Measurements from ENCODE around the gene NRXN3.

The NRXN3 gene

GRCh38 chr14:79699206-79699605 is 1529.0 kb downstream of the NRXN3 start:
- DNase-seq (ENCODE audit: low spot score), result no peak

GRCh38 chr14:79701371-79701770 is 1531.2 kb downstream of the NRXN3 start:
- DNase-seq (ENCODE audit: low spot score), result no peak

GRCh38 chr14:79702197-79702596 is 1532.0 kb downstream of the NRXN3 start:
- DNase-seq (ENCODE audit: low spot score), result no peak

- DNase-seq (ENCODE audit: low spot score), result no peak
These were observed 1533.0 kb downstream of the NRXN3 start for GRCh38 chr14:79703209-79703608.

DNA sequence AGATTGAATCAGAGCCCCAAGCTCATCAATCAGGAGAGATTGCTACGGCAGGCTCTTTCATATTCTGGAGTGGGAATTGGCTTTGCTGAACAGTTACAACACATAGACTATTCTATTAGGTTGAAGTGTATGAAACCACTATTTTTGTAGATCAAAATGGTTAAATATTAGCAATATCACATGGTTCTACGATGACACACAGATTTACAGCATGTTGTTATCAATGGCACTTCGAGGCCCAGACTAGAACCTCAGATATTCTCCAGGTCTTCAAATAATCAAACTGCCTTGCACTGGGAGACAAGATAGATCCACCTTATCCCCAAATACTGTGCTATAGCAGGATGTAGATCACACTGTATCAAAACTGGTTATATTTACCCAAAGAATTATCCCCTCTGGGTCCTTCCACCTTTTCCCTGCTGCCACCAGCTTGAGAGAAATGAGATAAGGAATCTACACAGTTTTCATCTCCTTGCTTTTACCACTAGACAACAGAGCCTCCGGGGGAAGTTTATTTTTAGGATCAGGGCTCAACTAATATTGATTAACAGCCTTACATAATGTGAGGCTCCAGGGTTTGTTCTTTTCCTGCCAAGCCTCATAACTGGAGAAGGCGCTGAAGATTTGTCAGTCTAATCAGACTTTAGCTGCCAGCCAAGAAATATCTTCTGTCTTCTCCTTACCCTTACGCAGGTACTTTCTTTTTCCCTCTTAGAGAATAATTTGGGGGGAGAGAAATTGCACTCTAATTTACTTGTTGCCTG is 1534.1 kb downstream of the NRXN3 start:
- no peak for DNase-seq (ENCODE audit: low spot score)

DNA sequence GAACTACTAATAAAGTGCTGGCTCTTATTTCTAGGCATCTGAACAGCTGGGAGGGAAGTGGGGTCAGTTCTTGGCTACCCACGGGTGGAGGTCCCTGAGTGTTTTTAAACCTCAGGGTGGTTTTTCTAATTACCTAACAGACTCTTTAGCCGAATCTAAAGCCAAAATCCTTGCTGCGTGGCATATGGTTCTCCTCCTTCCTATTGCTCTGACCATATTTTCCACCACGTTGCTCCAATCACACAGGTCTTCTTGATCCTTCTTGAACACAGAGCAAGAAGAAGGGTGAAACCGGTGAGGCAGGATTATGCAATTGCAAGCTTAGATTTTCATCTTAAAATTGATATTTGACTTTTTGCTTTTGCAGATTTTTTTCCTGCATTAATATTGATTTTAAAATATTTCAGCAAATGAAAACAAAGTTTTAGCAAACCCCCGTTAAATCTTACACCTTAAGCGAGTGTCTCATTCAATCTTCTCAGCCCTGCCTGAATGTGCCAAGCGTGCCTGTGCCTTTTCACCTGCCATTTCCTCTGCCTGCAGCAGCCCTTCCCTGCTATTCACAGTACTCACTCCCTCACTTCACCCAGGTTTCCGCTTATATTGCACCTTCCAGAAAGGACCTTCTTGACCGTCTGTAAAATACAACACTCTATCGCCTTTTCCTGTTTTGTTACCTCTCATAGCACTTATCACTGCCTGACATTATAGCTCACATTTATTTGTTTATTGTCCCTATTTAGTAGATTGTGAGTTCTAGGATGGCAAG is 1535.1 kb downstream of the NRXN3 start:
- no peak for DNase-seq (ENCODE audit: low spot score)

DNA sequence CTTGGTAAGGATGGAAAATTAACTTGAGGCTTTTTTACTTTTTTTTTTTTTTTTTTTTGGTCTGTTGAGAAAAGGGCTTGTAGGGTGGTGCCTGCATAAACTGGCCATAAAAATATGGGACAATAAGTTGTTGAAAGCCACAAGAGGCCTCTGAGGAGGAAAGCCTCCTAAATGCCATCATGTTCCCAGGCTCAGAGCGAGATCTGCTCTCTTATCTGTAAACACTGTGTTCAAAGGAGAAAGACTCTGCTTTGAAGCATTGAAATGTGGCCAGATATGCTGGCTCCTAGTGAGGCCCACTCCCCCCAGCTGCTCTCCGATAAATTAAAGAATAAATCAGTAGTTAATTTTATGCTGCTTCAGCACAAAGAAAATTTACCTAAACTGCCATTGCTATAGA is 1536.2 kb downstream of the NRXN3 start:
- DNase-seq (ENCODE audit: low spot score), result no peak

GRCh38 chr14:79708426-79709388 is 1538.5 kb downstream of the NRXN3 start:
- DNase-seq (ENCODE audit: low spot score), result no peak

DNA sequence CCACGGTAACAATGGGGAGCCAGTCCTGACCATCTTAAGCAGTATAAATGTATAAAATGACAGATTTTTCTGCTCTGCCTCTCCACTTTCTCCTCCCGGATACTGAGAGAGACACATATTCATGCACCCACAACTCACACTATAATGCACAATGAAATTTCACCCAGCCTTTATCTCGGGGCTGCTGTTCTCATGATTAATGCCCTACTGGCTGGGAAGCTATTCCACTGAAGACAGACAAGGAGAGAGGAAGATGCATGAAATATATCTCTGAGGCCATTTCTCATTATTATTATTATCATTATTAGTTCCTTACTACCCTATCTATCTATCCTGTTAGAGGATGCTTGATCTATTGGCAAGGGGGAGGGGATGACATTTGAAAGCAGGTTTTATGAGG is 1539.4 kb downstream of the NRXN3 start:
- no peak for DNase-seq (ENCODE audit: low spot score)

- no peak for DNase-seq (ENCODE audit: low spot score)
These were observed 1542.3 kb downstream of the NRXN3 start for GRCh38 chr14:79712302-79712950.

- DNase-seq (ENCODE audit: low spot score), result no peak
These were observed 1551.4 kb downstream of the NRXN3 start for GRCh38 chr14:79721399-79722084.

- no peak for DNase-seq (ENCODE audit: low spot score)
These were observed 1555.0 kb downstream of the NRXN3 start for GRCh38 chr14:79724934-79725717.

GRCh38 chr14:79727900-79728299 is 1557.7 kb downstream of the NRXN3 start:
- DNase-seq (ENCODE audit: low spot score), result no peak

DNA sequence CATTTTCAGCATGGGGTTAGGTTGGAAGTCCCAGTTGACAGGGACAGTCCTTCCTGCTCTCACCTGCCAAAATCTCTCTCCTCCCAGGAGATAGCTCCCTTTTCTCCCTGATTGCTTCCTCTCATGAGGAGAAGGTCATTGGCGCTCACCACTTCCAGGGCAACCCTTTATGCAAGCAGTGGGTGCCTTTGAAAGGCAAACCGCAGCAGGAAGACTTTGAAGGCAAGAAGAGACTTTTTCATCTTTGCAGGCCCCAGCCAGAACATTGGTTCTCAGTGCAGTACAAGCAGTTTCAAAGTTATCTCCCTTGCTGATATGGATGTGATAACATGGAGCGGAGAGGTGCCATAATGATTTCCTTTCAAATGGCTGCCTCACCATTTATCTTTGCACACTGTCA is 1558.2 kb downstream of the NRXN3 start:
- no peak for DNase-seq (ENCODE audit: low spot score)

DNA sequence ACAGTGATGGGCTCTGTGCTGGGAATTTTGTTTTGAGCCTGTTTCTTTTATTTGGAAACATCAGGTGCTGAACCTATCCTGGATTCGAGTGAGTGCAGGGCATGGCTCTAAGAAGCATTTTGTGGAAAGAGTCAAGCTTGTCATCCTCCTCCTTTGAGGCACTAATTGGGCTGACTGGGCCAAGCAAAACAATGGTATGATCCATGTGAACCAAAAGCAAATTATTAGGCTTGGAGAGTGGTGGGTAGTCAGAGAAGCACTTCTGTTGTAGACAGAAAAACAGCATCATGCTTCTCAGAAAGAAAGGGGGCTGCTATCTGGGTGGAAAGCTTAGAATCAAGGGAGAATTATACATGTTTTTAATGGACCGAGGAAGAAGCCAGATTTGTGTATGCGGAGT is 1559.6 kb downstream of the NRXN3 start:
- DNase-seq (ENCODE audit: low spot score), result no peak

GRCh38 chr14:79730196-79730595 is 1560.0 kb downstream of the NRXN3 start:
- DNase-seq (ENCODE audit: low spot score), result no peak

GRCh38 chr14:79730953-79731352 is 1560.8 kb downstream of the NRXN3 start:
- DNase-seq (ENCODE audit: low spot score), result no peak

DNA sequence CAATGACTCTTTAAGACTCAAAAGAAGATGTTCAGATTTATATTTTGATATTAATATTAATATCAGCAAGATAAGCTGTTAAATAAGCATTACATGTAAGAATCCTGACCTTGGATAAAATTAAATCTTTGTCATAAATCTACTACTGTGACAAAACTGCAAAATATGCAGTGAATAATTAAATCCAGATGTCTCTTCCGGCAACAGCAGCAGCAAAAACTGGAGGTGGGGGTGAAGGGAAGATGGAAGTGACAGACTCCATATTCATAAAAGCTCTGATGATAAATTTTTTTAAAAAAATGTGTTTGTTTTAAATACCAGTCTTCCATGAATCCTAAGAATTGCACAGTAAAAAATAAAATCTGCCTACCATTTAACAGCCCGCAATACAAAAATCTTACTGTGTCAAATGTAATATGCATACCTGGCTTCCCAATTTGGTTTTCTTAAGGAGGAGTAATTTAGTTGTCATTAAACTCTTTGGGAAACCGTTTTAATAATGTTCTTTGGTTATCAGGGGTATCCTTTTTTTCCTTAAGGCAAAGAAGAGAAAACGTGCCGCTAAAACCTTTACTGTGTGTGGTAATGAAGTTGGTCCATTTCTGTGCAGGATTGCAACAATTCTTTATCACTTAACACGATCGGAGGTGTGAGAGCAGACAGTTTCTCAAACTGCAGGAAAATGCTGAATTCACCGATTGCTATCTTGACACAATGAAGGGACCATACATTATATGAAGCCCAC is 1562.9 kb downstream of the NRXN3 start:
- DNase-seq (ENCODE audit: low spot score), result no peak

GRCh38 chr14:79734151-79734550 is 1564.0 kb downstream of the NRXN3 start:
- DNase-seq (ENCODE audit: low spot score), result no peak

- no peak for DNase-seq (ENCODE audit: low spot score)
These were observed 1564.5 kb downstream of the NRXN3 start for GRCh38 chr14:79734656-79735055.
